ENCODE measurements around the gene SLC29A2.

Gene SLC29A2

GRCh38 chr11:66323684-66324083 lies 47.9 kb downstream of the SLC29A2 start:
- CTCF ChIA-PET, result interaction anchor here (1.4 to 2.7 kb wide), 2 partner anchors 12 to 14 kb away, joined by 3 to 19 read pairs; no protein-coding TSS in a partner anchor
- Histone ChIP-seq H3K27ac (ENCODE audit: extremely low read depth, low read depth, low read length) (no peak overlapping the region), H3K4me1 (ENCODE audit: control insufficient read depth, insufficient read depth, low read length) (no peaks in the 10 kb centered on the region), H3K36me3 (ENCODE audit: control insufficient read depth in 2 of 2, insufficient read depth in 1 of 2, low read length in 2 of 2) (no peaks in the 10 kb centered on the region), H3K9me3 (ENCODE audit: control insufficient read depth, insufficient read depth, low read depth, low read length) (no peaks in the 10 kb centered on the region), H3K4me3 (ENCODE audit: low read depth, low read length) (no peak overlapping the region)
- TF ChIP-seq ZNF354C (tag by site-specific recombination; IDR thresholded peaks at IDR 0.05; ENCODE audit: borderline replicate concordance, low read depth), result no peak
- TF ChIP-seq ZNF211 (tag by site-specific recombination; IDR thresholded peaks at IDR 0.05; ENCODE audit: low read depth), result no peak
- no peak for TF ChIP-seq PATZ1 (tag by site-specific recombination; IDR thresholded peaks at IDR 0.05)
- TF ChIP-seq ZBTB1 (tag by site-specific recombination; IDR thresholded peaks at IDR 0.05), result no peak
- TF ChIP-seq ZNF175 (tag by site-specific recombination; IDR thresholded peaks at IDR 0.05), result no peak
- TF ChIP-seq, protein P1, sequence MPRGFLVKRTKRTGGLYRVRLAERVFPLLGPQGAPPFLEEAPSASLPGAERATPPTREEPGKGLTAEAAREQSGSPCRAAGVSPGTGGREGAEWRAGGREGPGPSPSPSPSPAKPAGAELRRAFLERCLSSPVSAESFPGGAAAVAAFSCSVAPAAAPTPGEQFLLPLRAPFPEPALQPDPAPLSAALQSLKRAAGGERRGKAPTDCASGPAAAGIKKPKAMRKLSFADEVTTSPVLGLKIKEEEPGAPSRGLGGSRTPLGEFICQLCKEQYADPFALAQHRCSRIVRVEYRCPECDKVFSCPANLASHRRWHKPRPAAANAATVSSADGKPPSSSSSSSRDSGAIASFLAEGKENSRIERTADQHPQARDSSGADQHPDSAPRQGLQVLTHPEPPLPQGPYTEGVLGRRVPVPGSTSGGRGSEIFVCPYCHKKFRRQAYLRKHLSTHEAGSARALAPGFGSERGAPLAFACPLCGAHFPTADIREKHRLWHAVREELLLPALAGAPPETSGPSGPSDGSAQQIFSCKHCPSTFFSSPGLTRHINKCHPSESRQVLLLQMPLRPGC (tag by site-specific recombination; IDR thresholded peaks at IDR 0.05), result no peak
- no peak for TF ChIP-seq ZNF449 (tag by site-specific recombination; IDR thresholded peaks at IDR 0.05)
- no peak for TF ChIP-seq ZNF221 (tag by site-specific recombination; IDR thresholded peaks at IDR 0.05; ENCODE audit: borderline replicate concordance)
- TF ChIP-seq, protein P2, sequence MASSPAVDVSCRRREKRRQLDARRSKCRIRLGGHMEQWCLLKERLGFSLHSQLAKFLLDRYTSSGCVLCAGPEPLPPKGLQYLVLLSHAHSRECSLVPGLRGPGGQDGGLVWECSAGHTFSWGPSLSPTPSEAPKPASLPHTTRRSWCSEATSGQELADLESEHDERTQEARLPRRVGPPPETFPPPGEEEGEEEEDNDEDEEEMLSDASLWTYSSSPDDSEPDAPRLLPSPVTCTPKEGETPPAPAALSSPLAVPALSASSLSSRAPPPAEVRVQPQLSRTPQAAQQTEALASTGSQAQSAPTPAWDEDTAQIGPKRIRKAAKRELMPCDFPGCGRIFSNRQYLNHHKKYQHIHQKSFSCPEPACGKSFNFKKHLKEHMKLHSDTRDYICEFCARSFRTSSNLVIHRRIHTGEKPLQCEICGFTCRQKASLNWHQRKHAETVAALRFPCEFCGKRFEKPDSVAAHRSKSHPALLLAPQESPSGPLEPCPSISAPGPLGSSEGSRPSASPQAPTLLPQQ (tag by site-specific recombination; IDR thresholded peaks at IDR 0.05), result no peak
- no peak for TF ChIP-seq ZNF350 (tag by site-specific recombination; IDR thresholded peaks at IDR 0.05)
- peak; percentile 72 for TF ChIP-seq ZNF366 (tag by site-specific recombination; conservative IDR thresholded peaks at IDR 0.05)
- TF ChIP-seq ZNF2 (tag by site-specific recombination; IDR thresholded peaks at IDR 0.05), result no peak
- 0 out of 2 replicates have a peak, but pooled peaks have one; percentile 14 for TF ChIP-seq ZBTB17 (tag by site-specific recombination; IDR thresholded peaks at IDR 0.05)
- TF ChIP-seq ZNF266 (tag by site-specific recombination; IDR thresholded peaks at IDR 0.05; ENCODE audit: low read depth), result no peak
- no peak for TF ChIP-seq GLIS1 (tag by site-specific recombination; IDR thresholded peaks at IDR 0.05)
- TF ChIP-seq ZNF548 (tag by site-specific recombination; IDR thresholded peaks at IDR 0.05), result no peak
- TF ChIP-seq, protein P3, sequence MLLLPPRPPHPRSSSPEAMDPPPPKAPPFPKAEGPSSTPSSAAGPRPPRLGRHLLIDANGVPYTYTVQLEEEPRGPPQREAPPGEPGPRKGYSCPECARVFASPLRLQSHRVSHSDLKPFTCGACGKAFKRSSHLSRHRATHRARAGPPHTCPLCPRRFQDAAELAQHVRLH (tag by site-specific recombination; IDR thresholded peaks at IDR 0.05), result no peak
- TF ChIP-seq EGR2 (tag by site-specific recombination; IDR thresholded peaks at IDR 0.05; ENCODE audit: low read depth), result peak; percentile 92
- TF ChIP-seq ZNF426 (tag by site-specific recombination; IDR thresholded peaks at IDR 0.05), result no peak
- peak; percentile 94 for TF ChIP-seq ZFHX2 (tag by site-specific recombination; conservative IDR thresholded peaks at IDR 0.05)
- POLR2A ChIA-PET, result no interaction called here

All from HEK293 (cell line).